NK-92 (cell line): Measurements from ENCODE around the gene SPN.
"Not testable (repeated sequence)": the region's sequence is repeated elsewhere in the genome, so short reads cannot be mapped to it uniquely, and the experiment has no call there.

Experiments used
- DNase-seq: peaks from one replicate; lab custom pipeline; 2025; ENCODE audit not compliant: unreplicated experiment; lab: John Stamatoyannopoulos, UW

Gene SPN

GRCh38 chr16:29645694-29646187 is 17.3 kb upstream of the SPN start:
- no peak for DNase-seq

GRCh38 chr16:29646947-29647346 is 16.1 kb upstream of the SPN start:
- DNase-seq: no peak

GRCh38 chr16:29649588-29650494 is 13.2 kb upstream of the SPN start:
- no peak for DNase-seq

GRCh38 chr16:29650771-29651170 is 12.3 kb upstream of the SPN start:
- no peak for DNase-seq

- no peak for DNase-seq
These were observed 11.2 kb upstream of the SPN start for GRCh38 chr16:29651774-29652349.

- no peak for DNase-seq
These were observed 9.6 kb upstream of the SPN start for GRCh38 chr16:29653471-29653870.

- DNase-seq: not testable (repeated sequence)
These were observed 9.2 kb upstream of the SPN start for GRCh38 chr16:29653890-29654289.

GRCh38 chr16:29656688-29657523 is 6.1 kb upstream of the SPN start:
- no peak for DNase-seq

GRCh38 chr16:29658705-29659104 is 4.3 kb upstream of the SPN start:
- DNase-seq: no peak

- no peak for DNase-seq
These were observed 883 bp upstream of the SPN start for GRCh38 chr16:29662000-29662728.

- DNase-seq: no peak
These were observed 375 bp upstream of the SPN start for GRCh38 chr16:29662729-29663015.

- DNase-seq: no peak
These were observed 702 bp downstream of the SPN start for GRCh38 chr16:29663807-29664090.

GRCh38 chr16:29664091-29664921 is 1.3 kb downstream of the SPN start:
- no peak for DNase-seq

GRCh38 chr16:29665294-29666077 is 2.4 kb downstream of the SPN start:
- no peak for DNase-seq

GRCh38 chr16:29667322-29667610 is 4.2 kb downstream of the SPN start:
- DNase-seq: not testable (repeated sequence)

- DNase-seq: no peak
These were observed 4.7 kb downstream of the SPN start for GRCh38 chr16:29667755-29668154.

- DNase-seq: no peak
These were observed 5.2 kb downstream of the SPN start for GRCh38 chr16:29668267-29668666.

- DNase-seq: no peak
These were observed 10.5 kb downstream of the SPN start for GRCh38 chr16:29673501-29673900.

- no peak for DNase-seq
These were observed 11.1 kb downstream of the SPN start for GRCh38 chr16:29674188-29674587.
